ENCODE data around the gene MT1E.
"Not testable (repeated sequence)": the region's sequence is repeated elsewhere in the genome, so short reads cannot be mapped to it uniquely, and the experiment has no call there.

The MT1E gene

GRCh38 chr16:56667581-56668571 lies 42.3 kb downstream of the MT1E start, which contains the start of gene MT1G:
Gene MT1G (minus strand): TSS chr16:56668065. CDS start chr16:56667993, 72 bp downstream.
- peaks cover 100% of the 10 kb centered on the region for H3K27me3 ChIP-seq (ENCODE audit: control insufficient read depth, insufficient read depth, low read length)
- no peaks in the 10 kb centered on the region for H3K9me3 ChIP-seq (ENCODE audit: control insufficient read depth, insufficient read depth, low read length)
- H3K4me3 ChIP-seq (ENCODE audit: low read depth, low read length), result peak within 1 kb of the TSS; percentile 51
- H3K36me3 ChIP-seq (ENCODE audit: control insufficient read depth, insufficient read depth, low read length), result no peaks in the 10 kb centered on the region
- H3K9ac ChIP-seq (ENCODE audit: low read depth, low read length), result no peak within 1 kb of the TSS
- no peak within 1 kb of the TSS for H3K27ac ChIP-seq (ENCODE audit: low read depth, low read length)
- peaks cover 17% of the 10 kb centered on the region for H3K4me1 ChIP-seq (ENCODE audit: control insufficient read depth, insufficient read depth, low read length)

- Histone ChIP-seq H3K36me3 (ENCODE audit: control insufficient read depth, insufficient read depth, low read length) (no peaks in the 10 kb centered on the region), H3K4me3 (ENCODE audit: low read depth, low read length) (peak within 1 kb of the TSS; percentile 45), H3K27me3 (ENCODE audit: control insufficient read depth, insufficient read depth, low read length) (peaks cover 100% of the 10 kb centered on the region), H3K27ac (ENCODE audit: low read depth, low read length) (no peak within 1 kb of the TSS), H3K9me3 (ENCODE audit: control insufficient read depth, insufficient read depth, low read length) (no peaks in the 10 kb centered on the region), H3K9ac (ENCODE audit: low read depth, low read length) (no peak within 1 kb of the TSS), H3K4me1 (ENCODE audit: control insufficient read depth, insufficient read depth, low read length) (peaks cover 17% of the 10 kb centered on the region)
Observed at GRCh38 chr16:56669005-56669839, 43.6 kb downstream of the MT1E start, which contains the start of gene MT1H. Gene MT1H (plus strand): TSS chr16:56669814. CDS start chr16:56669885, 71 bp downstream.

- H3K36me3 ChIP-seq (ENCODE audit: control insufficient read depth, insufficient read depth, low read length), result no peaks in the 10 kb centered on the region
- no peak overlapping the region for H3K27ac ChIP-seq (ENCODE audit: low read depth, low read length)
- H3K27me3 ChIP-seq (ENCODE audit: control insufficient read depth, insufficient read depth, low read length), result peaks cover 96% of the 10 kb centered on the region
- H3K9me3 ChIP-seq (ENCODE audit: control insufficient read depth, insufficient read depth, low read length), result no peaks in the 10 kb centered on the region
- H3K4me3 ChIP-seq (ENCODE audit: low read depth, low read length), result peak overlapping the region; percentile 45
- H3K9ac ChIP-seq (ENCODE audit: low read depth, low read length), result no peak overlapping the region
- peaks cover 17% of the 10 kb centered on the region for H3K4me1 ChIP-seq (ENCODE audit: control insufficient read depth, insufficient read depth, low read length)
Observed at GRCh38 chr16:56669840-56670619, 44.4 kb downstream of the MT1E start.

GRCh38 chr16:56670620-56670934 lies 45.0 kb downstream of the MT1E start:
- no peaks in the 10 kb centered on the region for H3K36me3 ChIP-seq (ENCODE audit: control insufficient read depth, insufficient read depth, low read length)
- H3K9ac ChIP-seq (ENCODE audit: low read depth, low read length), result no peak overlapping the region
- H3K4me1 ChIP-seq (ENCODE audit: control insufficient read depth, insufficient read depth, low read length), result peaks cover 22% of the 10 kb centered on the region
- no peak overlapping the region for H3K4me3 ChIP-seq (ENCODE audit: low read depth, low read length)
- peaks cover 96% of the 10 kb centered on the region for H3K27me3 ChIP-seq (ENCODE audit: control insufficient read depth, insufficient read depth, low read length)
- H3K9me3 ChIP-seq (ENCODE audit: control insufficient read depth, insufficient read depth, low read length), result no peaks in the 10 kb centered on the region
- H3K27ac ChIP-seq (ENCODE audit: low read depth, low read length), result no peak overlapping the region

- Histone ChIP-seq H3K27me3 (ENCODE audit: control insufficient read depth, insufficient read depth, low read length) (peaks cover 95% of the 10 kb centered on the region), H3K4me1 (ENCODE audit: control insufficient read depth, insufficient read depth, low read length) (peaks cover 22% of the 10 kb centered on the region)
- not testable (repeated sequence) for H3K36me3 ChIP-seq (ENCODE audit: control insufficient read depth, insufficient read depth, low read length); H3K27ac ChIP-seq (ENCODE audit: low read depth, low read length); H3K9me3 ChIP-seq (ENCODE audit: control insufficient read depth, insufficient read depth, low read length); H3K9ac ChIP-seq (ENCODE audit: low read depth, low read length); H3K4me3 ChIP-seq (ENCODE audit: low read depth, low read length)
Observed at GRCh38 chr16:56671691-56672090, 46.1 kb downstream of the MT1E start.

GRCh38 chr16:56672171-56672570 lies 46.6 kb downstream of the MT1E start:
- not testable (repeated sequence) for H3K9me3 ChIP-seq (ENCODE audit: control insufficient read depth, insufficient read depth, low read length); H3K9ac ChIP-seq (ENCODE audit: low read depth, low read length); H3K4me3 ChIP-seq (ENCODE audit: low read depth, low read length); H3K27ac ChIP-seq (ENCODE audit: low read depth, low read length); H3K36me3 ChIP-seq (ENCODE audit: control insufficient read depth, insufficient read depth, low read length)
- H3K4me1 ChIP-seq (ENCODE audit: control insufficient read depth, insufficient read depth, low read length), result peaks cover 22% of the 10 kb centered on the region
- H3K27me3 ChIP-seq (ENCODE audit: control insufficient read depth, insufficient read depth, low read length), result peaks cover 95% of the 10 kb centered on the region

- Histone ChIP-seq H3K4me1 (ENCODE audit: control insufficient read depth, insufficient read depth, low read length) (peaks cover 18% of the 10 kb centered on the region), H3K27ac (ENCODE audit: low read depth, low read length) (no peak overlapping the region), H3K27me3 (ENCODE audit: control insufficient read depth, insufficient read depth, low read length) (peaks cover 95% of the 10 kb centered on the region), H3K36me3 (ENCODE audit: control insufficient read depth, insufficient read depth, low read length) (no peaks in the 10 kb centered on the region), H3K4me3 (ENCODE audit: low read depth, low read length) (no peak overlapping the region), H3K9me3 (ENCODE audit: control insufficient read depth, insufficient read depth, low read length) (no peaks in the 10 kb centered on the region), H3K9ac (ENCODE audit: low read depth, low read length) (no peak overlapping the region)
Observed at GRCh38 chr16:56672761-56673536, 47.4 kb downstream of the MT1E start.

- H3K4me3 ChIP-seq (ENCODE audit: low read depth, low read length), result no peak overlapping the region
- H3K9ac ChIP-seq (ENCODE audit: low read depth, low read length), result no peak overlapping the region
- H3K36me3 ChIP-seq (ENCODE audit: control insufficient read depth, insufficient read depth, low read length), result no peaks in the 10 kb centered on the region
- peaks cover 14% of the 10 kb centered on the region for H3K4me1 ChIP-seq (ENCODE audit: control insufficient read depth, insufficient read depth, low read length)
- H3K27ac ChIP-seq (ENCODE audit: low read depth, low read length), result no peak overlapping the region
- peaks cover 90% of the 10 kb centered on the region for H3K27me3 ChIP-seq (ENCODE audit: control insufficient read depth, insufficient read depth, low read length)
- H3K9me3 ChIP-seq (ENCODE audit: control insufficient read depth, insufficient read depth, low read length), result no peaks in the 10 kb centered on the region
Observed at GRCh38 chr16:56673921-56674320, 48.3 kb downstream of the MT1E start.

- peaks cover 89% of the 10 kb centered on the region for H3K27me3 ChIP-seq (ENCODE audit: control insufficient read depth, insufficient read depth, low read length)
- not testable (repeated sequence) for H3K27ac ChIP-seq (ENCODE audit: low read depth, low read length); H3K9me3 ChIP-seq (ENCODE audit: control insufficient read depth, insufficient read depth, low read length); H3K9ac ChIP-seq (ENCODE audit: low read depth, low read length); H3K4me3 ChIP-seq (ENCODE audit: low read depth, low read length); H3K36me3 ChIP-seq (ENCODE audit: control insufficient read depth, insufficient read depth, low read length)
- peaks cover 13% of the 10 kb centered on the region for H3K4me1 ChIP-seq (ENCODE audit: control insufficient read depth, insufficient read depth, low read length)
Observed at GRCh38 chr16:56674570-56674969, 49.0 kb downstream of the MT1E start.

GRCh38 chr16:56675685-56676210 lies 50.2 kb downstream of the MT1E start:
- H3K9ac ChIP-seq (ENCODE audit: low read depth, low read length), result 0 out of 2 replicates have a peak overlapping the region, but pooled peaks have one; percentile 28

More at GRCh38 chr16:56675685-56676210, 50.2 kb downstream of the MT1E start:
- peaks cover 6% of the 10 kb centered on the region for H3K4me1 ChIP-seq (ENCODE audit: control insufficient read depth, insufficient read depth, low read length)
- H3K9me3 ChIP-seq (ENCODE audit: control insufficient read depth, insufficient read depth, low read length), result no peaks in the 10 kb centered on the region
- H3K27ac ChIP-seq (ENCODE audit: low read depth, low read length), result no peak overlapping the region
- H3K4me3 ChIP-seq (ENCODE audit: low read depth, low read length), result peak overlapping the region; percentile 67
- peaks cover 89% of the 10 kb centered on the region for H3K27me3 ChIP-seq (ENCODE audit: control insufficient read depth, insufficient read depth, low read length)
- no peaks in the 10 kb centered on the region for H3K36me3 ChIP-seq (ENCODE audit: control insufficient read depth, insufficient read depth, low read length)
